Esophagus squamous epithelium (tissue), 4 donors: ENCODE results near the gene E2F2.

Experiments
- POLR2A ChIP-seq, 4 donors: fragments of 450-650 bp; IDR thresholded peaks; one replicate each; pipeline ENCODE4 v1.6.1; 2017; ENCODE audit warnings: antibody characterized with exemption in 4 of 4, mild to moderate bottlenecking in 4 of 4, moderate library complexity in 3 of 4
- TF ChIP-seq, protein P1 (sequence below), 6 experiments: fragments of 450-650 bp in 4 of 6; fragments of 200-600 bp in 2 of 6; sonication (generic) in 2 of 6; IDR thresholded peaks; one replicate each; pipeline ENCODE4 v1.5.1; 2016 to 2019; ENCODE audit warnings: antibody characterized with exemption in 6 of 6, mild to moderate bottlenecking in 4 of 6, moderate library complexity in 4 of 6

DNA sequence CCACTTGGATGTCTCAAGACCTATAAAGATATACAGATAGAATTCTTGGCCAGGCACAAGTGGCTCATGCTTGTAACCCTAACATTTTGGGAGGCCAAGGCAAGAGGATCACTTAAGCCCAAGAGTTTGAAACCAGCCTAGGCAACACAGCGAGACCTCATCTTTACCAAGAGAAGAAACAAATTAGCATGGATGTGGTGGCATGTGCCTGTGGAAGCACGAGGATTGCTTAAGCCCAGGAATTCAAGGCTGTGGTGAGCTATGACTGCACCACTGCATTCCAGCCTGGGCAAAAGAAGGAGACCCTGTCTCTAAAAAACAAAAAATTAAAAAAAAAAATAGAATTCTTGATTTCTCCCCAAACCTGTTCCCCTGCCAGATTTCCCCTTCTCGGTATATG lies 55.4 kb downstream of the E2F2 start:
- no peak for TF ChIP-seq POLR2A (IDR thresholded peaks at IDR 0.05)
- TF ChIP-seq, protein P1, sequence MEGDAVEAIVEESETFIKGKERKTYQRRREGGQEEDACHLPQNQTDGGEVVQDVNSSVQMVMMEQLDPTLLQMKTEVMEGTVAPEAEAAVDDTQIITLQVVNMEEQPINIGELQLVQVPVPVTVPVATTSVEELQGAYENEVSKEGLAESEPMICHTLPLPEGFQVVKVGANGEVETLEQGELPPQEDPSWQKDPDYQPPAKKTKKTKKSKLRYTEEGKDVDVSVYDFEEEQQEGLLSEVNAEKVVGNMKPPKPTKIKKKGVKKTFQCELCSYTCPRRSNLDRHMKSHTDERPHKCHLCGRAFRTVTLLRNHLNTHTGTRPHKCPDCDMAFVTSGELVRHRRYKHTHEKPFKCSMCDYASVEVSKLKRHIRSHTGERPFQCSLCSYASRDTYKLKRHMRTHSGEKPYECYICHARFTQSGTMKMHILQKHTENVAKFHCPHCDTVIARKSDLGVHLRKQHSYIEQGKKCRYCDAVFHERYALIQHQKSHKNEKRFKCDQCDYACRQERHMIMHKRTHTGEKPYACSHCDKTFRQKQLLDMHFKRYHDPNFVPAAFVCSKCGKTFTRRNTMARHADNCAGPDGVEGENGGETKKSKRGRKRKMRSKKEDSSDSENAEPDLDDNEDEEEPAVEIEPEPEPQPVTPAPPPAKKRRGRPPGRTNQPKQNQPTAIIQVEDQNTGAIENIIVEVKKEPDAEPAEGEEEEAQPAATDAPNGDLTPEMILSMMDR (IDR thresholded peaks at IDR 0.05): no peak
